ENCODE measurements around the gene BEST4.

The BEST4 gene

DNA sequence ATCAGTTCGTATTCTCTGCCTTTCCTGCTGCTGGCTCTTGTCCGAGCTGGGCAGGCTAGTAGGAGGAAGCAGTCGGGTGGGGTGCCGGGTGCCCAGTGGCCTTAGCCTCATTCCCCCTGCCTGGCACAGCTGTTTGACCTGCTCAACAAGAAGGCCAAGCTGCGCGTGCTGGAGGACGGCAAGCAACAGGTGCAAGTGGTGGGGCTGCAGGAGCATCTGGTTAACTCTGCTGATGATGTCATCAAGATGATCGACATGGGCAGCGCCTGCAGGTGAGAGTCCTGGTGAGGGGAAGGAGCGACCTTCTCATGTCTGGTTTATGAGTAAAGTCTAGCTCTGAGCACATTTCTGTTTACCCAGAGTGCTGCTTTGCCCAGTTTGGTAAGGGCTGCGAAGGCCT is 28.9 kb downstream of the BEST4 start:
- no peak for TF ChIP-seq FOXP2 (optimal IDR thresholded peaks at IDR 0.05; ENCODE audit: borderline replicate concordance, extremely low read depth, extremely low read length, insufficient read depth)
- no peak for TF ChIP-seq POLR2AphosphoS5 (IDR thresholded peaks at IDR 0.05; ENCODE audit: low read depth, low read length)
- no peak for TF ChIP-seq SIN3A (IDR thresholded peaks at IDR 0.05; ENCODE audit: borderline replicate concordance, insufficient read depth, low read length)
- no peak for TF ChIP-seq REST (IDR thresholded peaks at IDR 0.05; ENCODE audit: insufficient read depth in 1 of 2, low read depth in 2 of 2, low read length in 2 of 2)
- TF ChIP-seq TAF1 (IDR thresholded peaks at IDR 0.05; ENCODE audit: borderline replicate concordance, insufficient read depth, low read length): no peak

- TF ChIP-seq FOXP2 (optimal IDR thresholded peaks at IDR 0.05; ENCODE audit: borderline replicate concordance, extremely low read depth, extremely low read length, insufficient read depth) (no peak), REST (IDR thresholded peaks at IDR 0.05; ENCODE audit: insufficient read depth in 1 of 2, low read depth in 2 of 2, low read length in 2 of 2) (no peak), POLR2AphosphoS5 (IDR thresholded peaks at IDR 0.05; ENCODE audit: low read depth, low read length) (no peak), TAF1 (IDR thresholded peaks at IDR 0.05; ENCODE audit: borderline replicate concordance, insufficient read depth, low read length) (no peak), SIN3A (IDR thresholded peaks at IDR 0.05; ENCODE audit: borderline replicate concordance, insufficient read depth, low read length) (no peak)
Measured at GRCh38 chr1:44757420-44757819, 30.6 kb downstream of the BEST4 start.

DNA sequence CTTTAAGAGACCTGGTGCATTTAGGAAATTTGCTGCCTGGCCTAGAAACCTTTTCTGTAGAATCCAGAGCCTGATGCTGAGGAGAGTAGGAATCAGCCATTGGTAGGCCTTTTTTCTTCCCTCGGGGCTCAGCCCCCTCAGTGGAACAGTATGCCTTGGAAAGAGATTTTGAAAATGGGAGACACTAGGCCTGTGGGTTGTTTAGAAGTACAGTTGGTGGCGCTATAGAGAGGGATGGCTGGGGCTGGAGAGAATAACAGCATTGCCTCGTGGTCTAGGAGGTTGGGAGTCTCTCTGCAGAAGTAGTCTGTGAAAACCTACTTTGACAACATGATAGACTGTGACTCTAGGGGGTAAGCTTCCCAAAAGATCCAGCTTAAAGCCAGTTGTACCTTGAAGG is 40.1 kb downstream of the BEST4 start:
- TF ChIP-seq SIN3A (IDR thresholded peaks at IDR 0.05; ENCODE audit: borderline replicate concordance, insufficient read depth, low read length) (no peak), FOXP2 (optimal IDR thresholded peaks at IDR 0.05; ENCODE audit: borderline replicate concordance, extremely low read depth, extremely low read length, insufficient read depth) (no peak), POLR2AphosphoS5 (IDR thresholded peaks at IDR 0.05; ENCODE audit: low read depth, low read length) (no peak), REST (IDR thresholded peaks at IDR 0.05; ENCODE audit: insufficient read depth in 1 of 2, low read depth in 2 of 2, low read length in 2 of 2) (no peak), TAF1 (IDR thresholded peaks at IDR 0.05; ENCODE audit: borderline replicate concordance, insufficient read depth, low read length) (no peak)

DNA sequence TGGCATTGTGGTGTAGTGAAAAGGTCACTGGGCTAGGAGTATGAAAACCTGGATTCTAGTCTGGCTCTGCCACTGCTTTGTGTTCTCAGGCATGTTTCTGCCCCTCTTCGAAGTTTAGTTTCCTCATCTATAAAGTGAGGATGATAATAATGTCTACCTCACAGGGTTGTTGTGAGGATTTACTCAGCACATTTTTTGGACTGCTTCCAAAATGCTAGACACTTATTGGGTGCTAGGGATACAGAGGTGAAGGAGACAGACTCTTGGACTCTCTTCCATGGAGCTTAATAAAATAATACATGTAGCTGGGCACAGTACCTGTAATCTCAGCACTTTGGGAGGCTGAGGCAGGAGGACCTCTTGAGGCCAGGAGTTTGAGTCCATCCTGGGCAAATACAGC is 44.8 kb downstream of the BEST4 start:
- TF ChIP-seq TAF1 (IDR thresholded peaks at IDR 0.05; ENCODE audit: borderline replicate concordance, insufficient read depth, low read length): no peak
- no peak for TF ChIP-seq POLR2AphosphoS5 (IDR thresholded peaks at IDR 0.05; ENCODE audit: low read depth, low read length)
- TF ChIP-seq FOXP2 (optimal IDR thresholded peaks at IDR 0.05; ENCODE audit: borderline replicate concordance, extremely low read depth, extremely low read length, insufficient read depth): no peak
- no peak for TF ChIP-seq REST (IDR thresholded peaks at IDR 0.05; ENCODE audit: insufficient read depth in 1 of 2, low read depth in 2 of 2, low read length in 2 of 2)
- TF ChIP-seq SIN3A (IDR thresholded peaks at IDR 0.05; ENCODE audit: borderline replicate concordance, insufficient read depth, low read length): no peak

DNA sequence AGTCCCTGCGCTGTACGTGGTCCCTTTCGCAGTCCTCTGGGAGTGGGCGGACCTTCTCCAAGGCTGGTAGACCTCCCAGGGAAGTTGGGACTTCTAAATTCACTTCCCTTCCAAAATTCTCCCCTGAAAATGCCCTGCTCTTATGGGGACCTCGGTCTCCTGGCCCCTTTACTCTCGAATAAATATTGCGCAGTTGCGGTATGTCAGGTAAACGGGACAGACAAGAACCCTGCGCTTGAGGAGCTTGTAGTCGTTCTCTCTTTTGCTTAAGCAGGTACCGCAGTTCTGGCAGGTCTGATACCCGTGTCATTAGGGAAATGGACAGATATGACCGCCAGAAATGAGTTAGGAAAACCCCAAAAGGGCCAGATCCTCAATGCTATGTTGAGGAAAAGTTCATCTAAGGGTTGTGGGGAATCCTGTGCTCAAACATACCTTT is 47.8 kb downstream of the BEST4 start:
- TF ChIP-seq POLR2AphosphoS5 (IDR thresholded peaks at IDR 0.05; ENCODE audit: low read depth, low read length) (no peak), SIN3A (IDR thresholded peaks at IDR 0.05; ENCODE audit: borderline replicate concordance, insufficient read depth, low read length) (no peak), REST (IDR thresholded peaks at IDR 0.05; ENCODE audit: insufficient read depth in 1 of 2, low read depth in 2 of 2, low read length in 2 of 2) (no peak), TAF1 (IDR thresholded peaks at IDR 0.05; ENCODE audit: borderline replicate concordance, insufficient read depth, low read length) (no peak), FOXP2 (optimal IDR thresholded peaks at IDR 0.05; ENCODE audit: borderline replicate concordance, extremely low read depth, extremely low read length, insufficient read depth) (no peak)

All from PFSK-1 (cell line).